DMS79 (cell line): ENCODE results near the gene USP37.

Experiments
- DNase-seq: peaks from one replicate; lab custom pipeline; 2025; lab: John Stamatoyannopoulos, UW

USP37 gene, protein sequence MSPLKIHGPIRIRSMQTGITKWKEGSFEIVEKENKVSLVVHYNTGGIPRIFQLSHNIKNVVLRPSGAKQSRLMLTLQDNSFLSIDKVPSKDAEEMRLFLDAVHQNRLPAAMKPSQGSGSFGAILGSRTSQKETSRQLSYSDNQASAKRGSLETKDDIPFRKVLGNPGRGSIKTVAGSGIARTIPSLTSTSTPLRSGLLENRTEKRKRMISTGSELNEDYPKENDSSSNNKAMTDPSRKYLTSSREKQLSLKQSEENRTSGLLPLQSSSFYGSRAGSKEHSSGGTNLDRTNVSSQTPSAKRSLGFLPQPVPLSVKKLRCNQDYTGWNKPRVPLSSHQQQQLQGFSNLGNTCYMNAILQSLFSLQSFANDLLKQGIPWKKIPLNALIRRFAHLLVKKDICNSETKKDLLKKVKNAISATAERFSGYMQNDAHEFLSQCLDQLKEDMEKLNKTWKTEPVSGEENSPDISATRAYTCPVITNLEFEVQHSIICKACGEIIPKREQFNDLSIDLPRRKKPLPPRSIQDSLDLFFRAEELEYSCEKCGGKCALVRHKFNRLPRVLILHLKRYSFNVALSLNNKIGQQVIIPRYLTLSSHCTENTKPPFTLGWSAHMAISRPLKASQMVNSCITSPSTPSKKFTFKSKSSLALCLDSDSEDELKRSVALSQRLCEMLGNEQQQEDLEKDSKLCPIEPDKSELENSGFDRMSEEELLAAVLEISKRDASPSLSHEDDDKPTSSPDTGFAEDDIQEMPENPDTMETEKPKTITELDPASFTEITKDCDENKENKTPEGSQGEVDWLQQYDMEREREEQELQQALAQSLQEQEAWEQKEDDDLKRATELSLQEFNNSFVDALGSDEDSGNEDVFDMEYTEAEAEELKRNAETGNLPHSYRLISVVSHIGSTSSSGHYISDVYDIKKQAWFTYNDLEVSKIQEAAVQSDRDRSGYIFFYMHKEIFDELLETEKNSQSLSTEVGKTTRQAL

GRCh38 chr2:218568190-218569037 lies at the start of gene USP37, which contains the start of gene CNOT9:
TSS of gene USP37 (minus strand) at chr2:218568351. CDS start at chr2:218558653, 9,698 bp downstream.
TSS of gene CNOT9 (plus strand) at chr2:218568839. CDS start at chr2:218568955, 116 bp downstream.
- DNase-seq: peak; percentile 92

- no peak for DNase-seq
Measured at GRCh38 chr2:218615868-218616315, 47.7 kb upstream of the USP37 start.

DNA sequence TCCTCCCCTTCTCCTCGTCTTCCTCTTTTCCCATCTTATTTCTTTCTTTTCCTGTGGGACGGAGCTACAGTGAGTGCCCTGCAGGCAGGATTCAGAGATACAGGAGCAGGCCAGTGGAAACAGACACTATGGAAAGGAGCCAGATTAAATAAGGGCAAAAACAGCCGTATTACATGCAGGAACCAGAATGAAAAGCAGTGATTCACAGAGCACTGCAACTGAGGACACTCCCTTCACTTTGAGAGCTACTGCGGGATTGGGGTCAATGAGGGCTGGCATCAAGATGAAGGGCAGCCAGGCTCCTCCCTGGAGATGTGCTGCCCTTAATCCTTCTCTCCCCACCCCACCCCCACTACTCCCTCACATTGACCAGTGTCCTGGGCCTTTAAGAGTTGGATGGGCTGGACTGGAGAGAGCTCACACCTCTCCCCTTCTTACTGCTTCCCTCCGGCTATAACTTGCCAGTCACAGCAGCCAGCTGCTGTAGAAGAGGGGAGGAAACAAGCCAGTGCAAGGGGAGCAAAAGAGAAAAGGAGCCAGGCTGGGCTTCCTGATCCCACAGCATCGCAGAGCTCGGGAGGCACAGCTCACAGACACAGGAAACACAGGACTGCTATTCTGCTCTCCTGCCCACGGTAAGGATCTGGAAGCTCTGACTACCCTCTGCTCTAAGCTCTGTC lies 39.4 kb upstream of the USP37 start, which contains the start of gene PLCD4:
Gene PLCD4 (plus strand): TSS at position 464 of the 680 bp plus-strand sequence. CDS start 7,841 bp downstream, outside the sequence.
- no peak for DNase-seq

- no peak for DNase-seq
Measured at GRCh38 chr2:218605432-218605831, 37.3 kb upstream of the USP37 start.

DNA sequence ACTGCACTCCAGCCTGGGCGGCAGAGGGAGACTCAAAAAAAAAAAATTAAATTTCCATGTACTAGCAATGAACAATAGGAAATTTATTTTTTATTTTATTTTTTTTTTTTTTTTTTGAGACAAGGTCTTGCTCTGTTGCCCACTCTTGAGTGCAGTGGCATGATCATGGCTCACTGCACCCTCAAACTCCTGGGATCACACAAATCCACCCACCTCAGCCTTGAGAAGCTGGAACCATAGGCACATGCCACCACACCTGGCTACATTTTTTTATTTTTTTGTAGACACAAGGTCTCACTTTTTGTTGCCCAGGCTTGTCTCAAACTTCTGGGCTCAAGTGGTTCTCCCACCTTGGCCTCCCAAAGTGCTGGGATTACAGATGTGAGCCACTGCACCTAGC lies 17.4 kb upstream of the USP37 start:
- no peak for DNase-seq

DNA sequence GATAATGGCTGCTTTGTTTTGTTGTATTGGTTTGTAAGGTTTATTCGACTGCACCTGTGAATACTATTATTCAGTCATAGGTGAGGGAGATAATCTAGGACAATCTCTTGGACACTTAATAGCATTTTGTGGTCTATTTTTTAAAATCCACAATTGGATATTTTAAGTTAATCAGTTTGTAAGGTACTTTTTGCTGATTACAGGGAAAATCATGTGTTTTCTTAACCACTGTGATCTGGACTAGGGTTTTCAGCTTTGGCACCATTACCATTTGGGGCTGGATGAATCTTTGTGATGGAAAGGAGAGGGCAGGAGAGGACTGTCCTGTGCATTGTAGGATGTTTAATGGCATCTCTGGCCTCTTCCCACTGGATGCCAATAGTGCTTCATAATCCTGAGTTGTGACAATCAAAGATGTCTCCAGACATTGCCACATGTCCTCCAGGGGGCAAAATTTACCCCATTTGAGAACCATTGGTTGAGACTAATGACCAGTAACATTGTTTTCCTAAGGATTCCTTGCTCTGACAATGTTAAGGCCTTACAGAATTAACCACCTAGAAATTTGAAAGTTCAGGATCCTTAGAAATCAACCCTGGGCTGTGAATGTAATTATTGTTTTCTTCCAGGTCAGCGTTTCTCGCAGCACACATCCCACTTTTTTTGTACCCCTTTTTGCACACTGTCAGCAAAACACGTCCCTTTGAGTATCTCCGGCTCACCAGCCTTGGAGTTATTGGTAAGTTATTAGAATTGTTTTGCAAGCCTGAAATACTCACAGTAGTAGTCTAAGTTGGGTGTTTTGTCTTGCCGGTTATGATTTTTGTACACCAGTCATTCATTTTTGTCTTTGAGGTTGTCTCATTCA lies 16.1 kb upstream of the USP37 start:
- no peak for DNase-seq

GRCh38 chr2:218582076-218582475 lies 13.9 kb upstream of the USP37 start:
- no peak for DNase-seq

DNA sequence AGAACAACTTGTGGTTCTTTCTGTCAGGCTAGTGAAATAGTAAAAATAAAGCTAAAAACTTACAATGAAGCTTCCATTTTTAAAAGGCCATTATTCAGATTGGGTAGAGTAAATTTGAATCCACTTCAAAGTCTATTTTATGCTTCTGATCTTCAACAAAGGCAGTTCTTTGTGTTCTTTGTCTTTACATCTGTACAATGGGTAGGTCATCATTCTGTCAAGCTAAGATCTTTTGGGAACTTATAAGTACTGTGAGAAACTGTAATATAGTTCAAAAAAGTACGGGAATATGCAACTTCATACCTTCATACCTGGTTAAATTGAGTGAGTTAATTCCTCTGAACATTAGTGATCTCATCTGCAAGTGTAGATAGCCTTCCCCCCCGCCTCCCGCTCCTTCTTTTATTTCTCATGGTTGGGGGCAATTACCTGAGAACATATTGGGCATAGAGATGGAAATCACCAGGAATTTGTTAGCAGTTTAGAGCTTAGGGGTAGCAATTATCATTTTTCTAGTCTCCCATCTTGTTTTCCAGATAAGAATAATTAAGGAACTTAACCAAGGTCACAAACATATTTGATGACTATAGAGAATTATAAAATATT lies 10.2 kb upstream of the USP37 start:
- no peak for DNase-seq

DNA sequence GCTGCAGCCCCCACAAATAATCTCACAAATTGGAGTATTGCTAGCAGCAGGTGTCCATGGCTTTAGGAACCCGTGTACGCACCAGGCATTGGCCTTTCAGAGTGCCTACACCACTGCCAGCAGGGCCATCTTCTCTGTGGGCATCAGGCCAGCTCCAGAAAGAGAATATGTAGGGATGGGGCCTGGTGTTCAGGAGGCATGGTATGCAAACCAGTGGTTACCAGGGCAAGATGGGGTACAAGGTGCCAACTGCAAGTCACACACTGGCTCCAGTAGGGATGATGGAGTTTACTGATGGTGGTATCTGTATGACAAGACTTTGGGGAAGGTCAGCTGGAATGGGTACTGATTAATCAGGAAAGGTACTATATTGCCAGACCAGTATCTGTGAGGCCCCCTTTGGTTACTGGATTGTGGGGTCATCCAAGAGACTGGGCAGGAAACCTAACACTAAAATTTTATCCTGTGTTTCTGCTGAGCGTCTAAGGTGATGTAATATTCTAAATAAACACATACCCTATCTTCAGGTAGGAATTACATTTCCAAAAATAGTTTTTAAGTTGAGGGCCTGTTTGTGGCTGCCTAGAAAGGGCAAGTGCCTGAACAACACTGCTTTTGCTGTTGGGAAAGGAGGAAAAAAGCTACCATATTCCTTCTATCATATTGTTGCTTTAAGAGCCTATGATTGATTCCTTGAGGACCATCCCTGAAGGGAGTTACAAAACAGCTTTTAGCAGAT lies 9.5 kb upstream of the USP37 start:
- no peak for DNase-seq

GRCh38 chr2:218576854-218577253 lies 8.7 kb upstream of the USP37 start:
- DNase-seq: no peak

GRCh38 chr2:218570850-218571249 lies 2.7 kb upstream of the USP37 start:
- no peak for DNase-seq

DNA sequence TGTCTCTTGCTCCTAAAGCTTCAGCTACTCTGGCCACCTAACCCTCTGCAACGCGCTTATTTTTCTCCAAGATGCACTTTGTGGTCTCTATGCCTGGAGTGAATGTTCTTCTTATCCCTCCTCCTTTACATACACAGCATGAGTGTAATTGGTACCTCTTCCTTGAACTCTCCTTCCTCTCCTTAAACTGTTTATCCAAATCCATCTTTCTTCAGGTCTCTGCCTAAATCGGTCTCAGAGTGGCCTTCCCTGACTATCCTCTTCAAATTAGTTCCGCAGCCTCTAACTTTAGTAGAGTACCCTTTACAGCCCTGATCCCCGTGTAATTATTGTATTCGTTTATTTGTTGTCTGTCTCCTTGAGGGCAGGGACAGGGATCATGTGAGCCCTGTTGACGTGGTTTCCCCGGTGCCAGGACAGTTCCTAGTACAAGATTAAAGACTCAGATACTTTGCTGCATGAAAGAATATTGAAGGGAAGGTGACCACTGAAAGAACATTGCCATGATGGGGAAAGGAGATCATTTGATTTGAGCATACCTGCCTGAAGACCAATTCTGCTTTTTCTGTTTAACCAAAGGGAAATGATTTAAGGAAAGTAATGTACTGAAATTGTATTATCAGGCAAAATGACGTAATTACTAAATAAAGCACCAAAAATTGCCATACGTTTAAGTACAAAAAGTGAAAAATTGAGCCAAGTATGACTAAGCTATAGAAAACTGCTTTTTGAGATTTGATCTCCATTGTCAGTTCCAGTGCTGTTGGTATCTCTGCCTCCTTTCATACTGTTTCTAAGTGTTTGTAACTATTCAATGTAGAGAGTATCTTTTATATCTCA lies 1.7 kb upstream of the USP37 start:
- peak; percentile 11 for DNase-seq

DNA sequence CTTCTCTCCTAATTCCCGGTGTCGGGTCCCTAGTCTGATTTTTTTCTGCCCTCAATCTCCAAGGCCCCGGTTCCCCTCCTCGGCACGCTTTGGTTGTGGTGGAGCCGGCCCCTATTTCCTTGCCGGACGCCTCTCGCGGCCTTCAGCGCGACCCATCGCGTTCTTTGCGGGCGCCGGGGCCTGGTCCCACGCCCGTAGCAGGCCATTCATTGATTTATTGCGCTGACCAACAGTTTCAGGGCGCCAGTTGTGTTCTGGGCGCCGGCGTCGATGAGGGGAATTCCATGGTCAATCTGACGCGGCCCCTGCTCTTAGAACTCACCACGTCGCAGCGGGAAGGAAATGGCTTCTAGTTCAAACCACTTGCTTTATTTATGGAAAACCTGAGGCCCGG lies 884 bp upstream of the USP37 start:
- DNase-seq: no peak

DNA sequence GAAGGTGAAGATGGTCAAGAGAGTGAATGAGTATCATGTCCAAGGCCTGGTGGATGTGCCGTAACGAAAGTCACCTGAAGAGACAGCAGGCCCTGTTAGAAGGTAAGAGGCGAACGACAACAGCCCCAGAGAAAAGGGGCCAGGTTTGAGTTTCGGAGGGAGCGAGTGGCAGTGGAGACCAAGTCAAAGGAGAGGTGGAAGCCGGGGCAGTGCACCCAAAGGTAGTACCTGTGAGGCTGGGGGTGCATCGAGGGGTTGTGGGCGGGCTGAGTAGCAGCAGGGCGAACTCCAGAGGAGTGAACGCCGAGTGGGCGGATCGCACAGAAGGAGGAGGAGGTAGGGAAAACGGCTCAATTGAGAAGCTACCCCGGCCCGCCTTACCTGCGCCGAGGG lies 358 bp downstream of the USP37 start:
- peak; percentile 62 for DNase-seq

DNA sequence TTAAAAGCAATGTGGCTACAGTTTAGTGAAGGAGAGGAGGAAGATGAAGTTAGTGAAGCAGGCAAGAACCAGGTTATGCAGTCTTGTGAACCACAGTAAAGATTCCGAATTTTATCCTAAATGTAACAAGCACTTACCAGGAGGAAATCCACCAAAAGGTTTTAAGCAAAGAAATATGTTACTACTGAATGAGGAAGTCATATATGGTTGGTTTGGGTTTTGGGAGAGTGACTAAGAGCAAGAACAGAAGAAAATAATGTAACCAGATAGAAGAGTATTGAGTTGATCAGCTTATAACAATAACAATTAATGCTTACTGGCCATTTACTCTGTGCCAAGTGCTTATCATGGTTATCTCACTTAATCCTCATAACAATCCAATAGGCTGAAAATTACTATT lies 1.9 kb downstream of the USP37 start:
- no peak for DNase-seq

DNA sequence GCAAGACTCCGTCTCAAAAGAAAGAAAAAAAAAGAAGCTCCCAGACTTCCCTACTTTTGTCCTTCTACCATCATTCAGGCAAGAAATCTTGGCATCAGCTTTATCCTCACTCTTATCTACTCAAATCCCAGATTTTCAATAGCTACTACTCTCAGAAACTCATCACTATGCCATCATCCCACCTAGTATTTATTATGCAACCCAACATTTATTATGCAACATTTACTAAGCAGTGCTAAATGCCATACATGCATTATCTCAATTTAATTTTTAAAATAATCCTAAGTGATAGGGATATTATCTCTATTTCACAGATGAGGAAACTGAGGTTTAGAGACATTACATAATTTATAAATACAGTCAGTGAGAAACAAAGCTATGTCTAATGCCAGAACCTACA lies 4.1 kb downstream of the USP37 start:
- DNase-seq: no peak

- DNase-seq: no peak
Measured at GRCh38 chr2:218558986-218559385, 9.2 kb downstream of the USP37 start.

GRCh38 chr2:218557941-218558340 lies 10.2 kb downstream of the USP37 start:
- no peak for DNase-seq
